ENCODE measurements around the gene HBG2.
"Not testable (repeated sequence)": the region's sequence is repeated elsewhere in the genome, so short reads cannot be mapped to it uniquely, and the experiment has no call there.

The HBG2 gene

DNA sequence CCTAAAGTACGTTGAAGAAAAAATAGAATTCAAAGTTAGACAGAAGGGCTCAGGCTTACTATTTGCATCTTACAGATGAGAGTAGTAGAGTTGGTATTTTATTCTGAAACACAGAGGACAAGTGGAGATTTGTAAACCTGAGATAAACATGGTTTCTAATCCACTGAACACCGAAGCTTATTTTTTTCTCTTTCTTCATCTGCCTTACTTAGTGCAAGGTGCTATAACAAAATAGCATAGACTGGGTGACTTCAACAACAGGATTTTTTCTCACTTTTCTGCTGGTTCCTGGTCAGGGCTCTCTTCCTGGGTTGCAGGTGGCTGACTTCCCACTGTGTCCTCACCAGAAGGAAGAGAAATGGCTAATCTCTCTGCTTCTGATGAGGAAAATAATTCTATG is 2.8 kb downstream of the HBG2 start:
- TF ChIP-seq, protein P1, sequence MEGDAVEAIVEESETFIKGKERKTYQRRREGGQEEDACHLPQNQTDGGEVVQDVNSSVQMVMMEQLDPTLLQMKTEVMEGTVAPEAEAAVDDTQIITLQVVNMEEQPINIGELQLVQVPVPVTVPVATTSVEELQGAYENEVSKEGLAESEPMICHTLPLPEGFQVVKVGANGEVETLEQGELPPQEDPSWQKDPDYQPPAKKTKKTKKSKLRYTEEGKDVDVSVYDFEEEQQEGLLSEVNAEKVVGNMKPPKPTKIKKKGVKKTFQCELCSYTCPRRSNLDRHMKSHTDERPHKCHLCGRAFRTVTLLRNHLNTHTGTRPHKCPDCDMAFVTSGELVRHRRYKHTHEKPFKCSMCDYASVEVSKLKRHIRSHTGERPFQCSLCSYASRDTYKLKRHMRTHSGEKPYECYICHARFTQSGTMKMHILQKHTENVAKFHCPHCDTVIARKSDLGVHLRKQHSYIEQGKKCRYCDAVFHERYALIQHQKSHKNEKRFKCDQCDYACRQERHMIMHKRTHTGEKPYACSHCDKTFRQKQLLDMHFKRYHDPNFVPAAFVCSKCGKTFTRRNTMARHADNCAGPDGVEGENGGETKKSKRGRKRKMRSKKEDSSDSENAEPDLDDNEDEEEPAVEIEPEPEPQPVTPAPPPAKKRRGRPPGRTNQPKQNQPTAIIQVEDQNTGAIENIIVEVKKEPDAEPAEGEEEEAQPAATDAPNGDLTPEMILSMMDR (IDR thresholded peaks at IDR 0.05; ENCODE audit: control insufficient read depth, insufficient read depth, low read depth, low read length, missing control alignments): no peak
- DNase-seq (ENCODE audit: low read depth): no peak
- no peak overlapping the region for H3K4me3 ChIP-seq (ENCODE audit: control insufficient read depth, low read depth, low read length)

DNA sequence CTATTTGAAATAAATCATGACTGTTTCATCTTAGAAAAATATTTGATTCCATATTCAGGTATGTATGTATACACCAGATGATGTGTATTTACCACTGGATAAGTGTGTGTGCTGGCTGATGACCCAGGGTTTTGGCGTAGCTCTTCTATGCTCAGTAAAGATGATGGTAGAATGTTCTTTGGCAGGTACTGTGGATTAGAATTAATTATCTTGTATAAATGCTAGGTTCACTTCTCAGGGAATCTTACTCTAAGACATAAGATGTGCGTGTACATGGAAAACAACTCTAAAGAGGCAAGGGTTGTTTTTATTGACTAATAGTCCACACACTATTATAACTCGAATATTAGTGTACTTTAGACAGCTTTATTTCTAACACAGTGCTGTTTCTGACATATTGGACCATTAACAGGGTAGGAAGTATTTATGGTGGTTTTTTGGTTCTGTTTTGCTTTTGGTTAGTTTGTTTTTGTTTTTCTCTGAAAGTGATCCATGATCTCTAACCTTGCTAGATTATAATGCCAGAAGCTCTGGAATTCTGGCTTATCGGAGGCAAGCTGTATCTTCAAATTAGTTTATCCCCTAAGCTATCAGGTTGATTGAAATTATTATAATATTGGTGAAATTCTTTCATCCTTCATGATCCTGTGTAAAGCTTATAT is 3.9 kb downstream of the HBG2 start:
- DNase-seq (ENCODE audit: low read depth): no peak
- H3K4me3 ChIP-seq (ENCODE audit: control insufficient read depth, low read depth, low read length): no peak overlapping the region
- TF ChIP-seq, protein P1 (IDR thresholded peaks at IDR 0.05; ENCODE audit: control insufficient read depth, insufficient read depth, low read depth, low read length, missing control alignments): no peak

DNA sequence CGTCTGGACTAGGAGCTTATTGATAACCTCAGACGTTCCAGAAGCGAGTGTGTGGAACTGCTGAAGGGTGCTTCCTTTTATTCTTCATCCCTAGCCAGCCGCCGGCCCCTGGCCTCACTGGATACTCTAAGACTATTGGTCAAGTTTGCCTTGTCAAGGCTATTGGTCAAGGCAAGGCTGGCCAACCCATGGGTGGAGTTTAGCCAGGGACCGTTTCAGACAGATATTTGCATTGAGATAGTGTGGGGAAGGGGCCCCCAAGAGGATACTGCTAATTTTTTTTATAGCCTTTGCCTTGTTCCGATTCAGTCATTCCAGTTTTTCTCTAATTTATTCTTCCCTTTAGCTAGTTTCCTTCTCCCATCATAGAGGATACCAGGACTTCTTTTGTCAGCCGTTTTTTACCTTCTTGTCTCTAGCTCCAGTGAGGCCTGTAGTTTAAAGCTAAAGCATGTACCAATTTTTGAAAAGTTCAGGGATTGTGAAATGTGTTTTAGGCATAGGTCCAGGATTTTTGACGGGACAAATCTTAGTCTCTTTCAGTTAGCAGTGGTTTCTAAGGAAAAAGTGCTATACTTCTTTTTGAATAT is 4.7 kb downstream of the HBG2 start, which contains the start of gene HBG1:
TSS of gene HBG1 (minus strand) at position 51 of the 590 bp plus-strand sequence. CDS start 53 bp downstream, outside the sequence.
- not testable (repeated sequence) for DNase-seq (ENCODE audit: low read depth); H3K4me3 ChIP-seq (ENCODE audit: control insufficient read depth, low read depth, low read length)

DNA sequence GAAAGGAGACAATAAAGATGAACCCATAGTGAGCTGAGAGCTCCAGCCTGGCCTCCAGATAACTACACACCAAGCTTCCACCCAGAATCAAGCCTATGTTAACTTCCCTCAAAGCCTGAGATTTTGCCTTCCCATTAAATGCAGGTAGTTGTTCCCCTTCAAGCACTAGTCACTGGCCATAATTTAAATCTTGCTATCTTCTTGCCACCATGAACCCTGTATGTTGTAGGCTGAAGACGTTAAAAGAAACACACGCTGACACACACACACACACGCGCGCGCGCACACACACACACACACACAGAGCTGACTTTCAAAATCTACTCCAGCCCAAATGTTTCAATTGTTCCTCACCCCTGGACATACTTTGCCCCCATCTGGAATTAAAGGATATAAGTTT is 6.1 kb downstream of the HBG2 start:
- H3K4me3 ChIP-seq (ENCODE audit: control insufficient read depth, low read depth, low read length); DNase-seq (ENCODE audit: low read depth): not testable (repeated sequence)

DNA sequence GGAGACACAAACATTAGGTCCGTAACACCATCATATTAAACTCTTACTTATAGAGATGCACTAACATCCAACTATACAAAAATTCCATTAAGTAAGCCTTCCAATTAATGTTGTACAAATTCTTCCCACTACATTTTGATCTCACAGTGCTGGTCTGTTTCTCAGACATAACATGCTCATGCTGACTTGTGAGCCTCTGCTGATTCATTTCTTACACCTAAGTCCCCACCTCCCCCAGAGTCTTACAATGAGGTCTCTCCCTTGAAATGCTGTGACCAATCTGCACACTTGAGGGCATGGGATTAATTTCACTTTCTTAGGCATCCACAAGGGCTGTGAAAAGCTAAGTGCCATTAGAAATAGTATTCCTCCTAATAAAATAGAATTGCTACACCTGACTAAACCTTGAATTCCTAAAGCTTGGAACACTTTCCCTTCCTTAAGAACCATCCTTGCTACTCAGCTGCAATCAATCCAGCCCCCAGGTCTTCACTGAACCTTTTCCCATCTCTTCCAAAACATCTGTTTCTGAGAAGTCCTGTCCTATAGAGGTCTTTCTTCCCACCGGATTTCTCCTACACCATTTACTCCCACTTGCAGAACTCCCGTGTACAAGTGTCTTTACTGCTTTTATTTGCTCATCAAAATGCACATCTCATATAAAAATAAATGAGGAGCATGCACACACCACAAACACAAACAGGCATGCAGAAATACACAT is 6.9 kb downstream of the HBG2 start:
- no peak overlapping the region for H3K4me3 ChIP-seq (ENCODE audit: control insufficient read depth, low read depth, low read length)
- DNase-seq (ENCODE audit: low read depth): no peak
- TF ChIP-seq, protein P1 (IDR thresholded peaks at IDR 0.05; ENCODE audit: control insufficient read depth, insufficient read depth, low read depth, low read length, missing control alignments): no peak

DNA sequence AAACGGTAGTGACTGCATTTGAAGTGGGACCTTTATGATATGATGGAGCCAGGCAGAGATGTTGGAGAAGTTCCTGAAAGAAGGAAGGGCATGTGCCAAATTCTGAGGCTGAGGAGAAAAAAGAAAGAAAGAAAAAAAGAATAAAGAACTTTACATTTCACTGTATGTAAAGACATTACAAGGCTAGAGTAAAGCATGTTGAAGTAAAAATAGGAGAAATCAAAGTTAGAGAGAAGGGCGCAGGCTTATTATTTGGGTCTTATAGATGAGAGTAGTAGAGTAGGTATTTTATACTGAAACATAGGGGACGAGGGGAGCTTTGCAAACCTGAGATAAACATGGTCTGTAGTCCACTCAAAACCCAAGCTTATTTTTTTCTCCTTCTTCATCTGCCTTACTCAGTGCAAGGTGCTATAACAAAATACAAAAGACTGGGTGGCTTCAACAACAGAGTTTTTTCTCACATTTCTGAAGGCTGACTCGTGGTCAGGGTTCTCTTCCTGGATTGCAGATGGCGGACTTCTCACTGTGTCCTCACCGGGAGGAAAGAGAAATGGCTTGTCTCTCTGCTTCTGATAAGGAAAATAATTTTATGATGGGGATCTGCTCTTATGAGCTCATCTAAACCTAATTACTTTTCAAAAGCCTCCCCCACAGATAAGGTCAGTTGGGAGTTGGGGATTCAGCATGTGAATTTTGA is 7.7 kb downstream of the HBG2 start:
- H3K4me3 ChIP-seq (ENCODE audit: control insufficient read depth, low read depth, low read length): no peak overlapping the region
- TF ChIP-seq, protein P1 (IDR thresholded peaks at IDR 0.05; ENCODE audit: control insufficient read depth, insufficient read depth, low read depth, low read length, missing control alignments): no peak
- no peak for DNase-seq (ENCODE audit: low read depth)

DNA sequence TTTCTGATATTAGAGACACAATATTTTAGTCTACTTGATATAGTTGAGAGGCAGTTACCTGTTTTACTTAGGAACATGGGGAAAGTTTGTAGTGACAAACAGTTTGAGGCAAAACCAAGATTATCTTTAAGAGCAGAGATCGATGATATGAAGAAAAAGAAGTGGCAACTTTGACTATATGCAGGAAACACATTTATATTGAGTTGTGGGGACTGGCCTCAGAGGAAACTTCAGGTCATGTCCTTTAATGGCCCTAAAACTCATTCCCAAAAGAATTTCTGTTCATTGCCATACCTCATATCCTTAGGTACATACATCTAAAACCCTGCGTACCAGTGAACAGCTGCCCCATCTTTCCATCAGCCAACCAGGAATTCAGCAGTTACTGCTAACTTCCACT is 9.4 kb downstream of the HBG2 start:
- DNase-seq (ENCODE audit: low read depth): no peak
- TF ChIP-seq, protein P1 (IDR thresholded peaks at IDR 0.05; ENCODE audit: control insufficient read depth, insufficient read depth, low read depth, low read length, missing control alignments): no peak
- H3K4me3 ChIP-seq (ENCODE audit: control insufficient read depth, low read depth, low read length): no peak overlapping the region
